CD4-positive, alpha-beta T cell (primary cell): Measurements from ENCODE around the gene AKT2. TPM values are rescaled to one million over a fixed set of nuclear protein-coding genes. Genes with fewer than 3 reads are reported as not detected.

ENCODE experiments used
- ATAC-seq: fragments of 200-7000 bp; cut with Tn5 transposase; one replicate; pipeline ENCODE4 v1.10.0; 2022; ENCODE audit warnings: mild to moderate bottlenecking; ENCODE audit not compliant: poor library complexity
- CTCF ChIA-PET: fragments of 350-600 bp; sonication (Branson Sonifier 250); formaldehyde crosslinking; loops from one replicate; lab custom pipeline; 2021; ENCODE audit warnings: antibody characterized with exemption, inconsistent platforms; lab: Charles Lee
- POLR2A ChIA-PET: fragments of 350-600 bp; sonication (Branson Sonifier 250); formaldehyde crosslinking; loops from one replicate; lab custom pipeline; 2021; ENCODE audit warnings: antibody characterized with exemption, inconsistent platforms; lab: Charles Lee
- DNase-seq, 14 experiments: peaks; one replicate each; pipeline ENCODE4 v3.0.0-alpha.2; 2013 to 2020; ENCODE audit warnings: mixed read lengths in 2 of 14
- H3K27ac ChIP-seq, 2 donors: one replicate each; pipeline versions ENCODE4 v1.5.1 to v1.7.0; 2013; ENCODE audit warnings: low read length in 2 of 2, low read depth in 1 of 2, mild to moderate bottlenecking in 1 of 2
- H3K27me3 ChIP-seq, 2 experiments: 1 replicate in 1 of 2; 2 replicates in 1 of 2; pipeline versions ENCODE4 v1.6.1 to v1.7.0; 2013; ENCODE audit warnings: low read length in 2 of 2, control low read depth in 1 of 2, mild to moderate bottlenecking in 1 of 2, moderate library complexity in 1 of 2; ENCODE audit not compliant: insufficient read depth in 2 of 2, control insufficient read depth in 1 of 2
- H3K36me3 ChIP-seq: one replicate; pipeline ENCODE4 v1.6.1; 2013; ENCODE audit warnings: low read length, control low read depth; ENCODE audit not compliant: insufficient read depth
- H3K4me1 ChIP-seq: one replicate; pipeline ENCODE4 v1.6.1; 2013; ENCODE audit warnings: low read length, control low read depth; ENCODE audit not compliant: insufficient read depth
- H3K4me3 ChIP-seq: one replicate; pipeline ENCODE4 v1.5.1; 2013; ENCODE audit warnings: mild to moderate bottlenecking, low read length, moderate library complexity
- H3K9me3 ChIP-seq, 2 experiments: 1 replicate in 1 of 2; 2 replicates in 1 of 2; pipeline versions ENCODE4 v1.6.1 to v1.7.0; 2013; ENCODE audit warnings: low read length in 2 of 2, mild to moderate bottlenecking in 2 of 2, control low read depth in 1 of 2, moderate library complexity in 1 of 2; ENCODE audit not compliant: control insufficient read depth in 1 of 2, insufficient read depth in 1 of 2
- H3K27ac Mint-ChIP-seq: one replicate; pipeline ENCODE4 v1.8.0; 2020; ENCODE audit warnings: mixed read lengths
- H3K27me3 Mint-ChIP-seq: one replicate; pipeline ENCODE4 v1.8.0; 2021; ENCODE audit warnings: mixed read lengths
- H3K36me3 Mint-ChIP-seq: one replicate; pipeline ENCODE4 v1.8.0; 2021; ENCODE audit warnings: low read depth, mixed read lengths
- H3K4me1 Mint-ChIP-seq: one replicate; pipeline ENCODE4 v1.8.0; 2021; ENCODE audit warnings: low read depth, mixed read lengths
- H3K4me3 Mint-ChIP-seq: one replicate; pipeline ENCODE4 v1.8.0; 2020; ENCODE audit warnings: mild to moderate bottlenecking, mixed read lengths
- H3K9me3 Mint-ChIP-seq: one replicate; pipeline ENCODE4 v1.8.0; 2020; ENCODE audit warnings: mixed read lengths
- CTCF ChIP-seq: fragments of 200-600 bp; IDR thresholded peaks from one replicate; pipeline ENCODE4 v1.8.0; 2022; ENCODE audit warnings: antibody characterized with exemption, mild to moderate bottlenecking
- intact Hi-C, 2 experiments: fragments of 100-400 bp; cut with DNase I in 1 of 2; cut with micrococcal nuclease in 1 of 2; formaldehyde crosslinking; loops; one replicate each; pipeline versions ENCODE4 v1.15.1 to v1.9.0; 2023 to 2025; cut with DNase I, micrococcal nuclease
- total RNA-seq, 174 experiments: library from RNA in 2 of 174; stranded (reverse) in 2 of 174; gene quantifications; one replicate each; pipeline ENCODE4 v1.2.3 and lab custom pipeline; 2021 to 2026

The AKT2 gene
- total RNA-seq, 2 experiments from 2014 or later, result 197 to 199 TPM

GRCh38 chr19:40331052-40331451 is 45.9 kb upstream of the AKT2 start:
- no peak for ATAC-seq
- no peaks in the 10 kb centered on the region for H3K9me3 Mint-ChIP-seq
- H3K27me3 Mint-ChIP-seq, result no peaks in the 10 kb centered on the region
- no peak for DNase-seq
- H3K4me1 ChIP-seq, result no peaks in the 10 kb centered on the region
- ChIA-PET POLR2A (no interaction called here), CTCF (no interaction called here)
- H3K36me3 Mint-ChIP-seq, result peaks cover 88% of the 10 kb centered on the region
- no peak overlapping the region for H3K4me3 Mint-ChIP-seq
- H3K4me3 ChIP-seq, result no peak overlapping the region
- no peaks in the 10 kb centered on the region for H3K27me3 ChIP-seq
- peaks cover 66% of the 10 kb centered on the region for H3K36me3 ChIP-seq
- no peaks in the 10 kb centered on the region for H3K9me3 ChIP-seq
- H3K4me1 Mint-ChIP-seq, result no peaks in the 10 kb centered on the region
- no peak overlapping the region for H3K27ac ChIP-seq
- no peak overlapping the region for H3K27ac Mint-ChIP-seq
- intact Hi-C loops, result no loop called here
- no peak for TF ChIP-seq CTCF

GRCh38 chr19:40326201-40326600 is 41.1 kb upstream of the AKT2 start:
- Mint-ChIP-seq H3K4me3 (no peak overlapping the region), H3K36me3 (peaks cover 91% of the 10 kb centered on the region), H3K27ac (no peak overlapping the region), H3K4me1 (no peaks in the 10 kb centered on the region), H3K9me3 (no peaks in the 10 kb centered on the region), H3K27me3 (no peaks in the 10 kb centered on the region)
- DNase-seq (no peak), ATAC-seq (no peak)
- Histone ChIP-seq H3K36me3 (peaks cover 68% of the 10 kb centered on the region), H3K27ac (no peak overlapping the region), H3K4me1 (no peaks in the 10 kb centered on the region), H3K27me3 (no peaks in the 10 kb centered on the region), H3K9me3 (no peaks in the 10 kb centered on the region), H3K4me3 (no peak overlapping the region)
- CTCF ChIA-PET, result no interaction called here
- intact Hi-C loops, result no loop called here
- TF ChIP-seq CTCF, result no peak
- POLR2A ChIA-PET, result no interaction called here

GRCh38 chr19:40323705-40324104 is 38.6 kb upstream of the AKT2 start:
- Histone ChIP-seq H3K4me1 (no peaks in the 10 kb centered on the region), H3K27ac (no peak overlapping the region), H3K9me3 (no peaks in the 10 kb centered on the region), H3K27me3 (no peaks in the 10 kb centered on the region), H3K4me3 (no peak overlapping the region), H3K36me3 (peaks cover 67% of the 10 kb centered on the region)
- no peak overlapping the region for H3K27ac Mint-ChIP-seq
- ATAC-seq (no peak), DNase-seq (no peak)
- intact Hi-C loops, result no loop called here
- no peak overlapping the region for H3K4me3 Mint-ChIP-seq
- ChIA-PET CTCF (no interaction called here), POLR2A (no interaction called here)
- H3K9me3 Mint-ChIP-seq, result no peaks in the 10 kb centered on the region
- no peaks in the 10 kb centered on the region for H3K27me3 Mint-ChIP-seq
- peaks cover 81% of the 10 kb centered on the region for H3K36me3 Mint-ChIP-seq
- TF ChIP-seq CTCF, result no peak
- no peaks in the 10 kb centered on the region for H3K4me1 Mint-ChIP-seq
